ENCODE data around the gene ACTN1.

Gene ACTN1

GRCh38 chr14:69002069-69002468 is 23.0 kb upstream of the ACTN1 start:
- TF ChIP-seq CTCF (IDR thresholded peaks at IDR 0.05; ENCODE audit: low read depth, low read length) = no peak; the same call in 1 of the 2 replicates
- DNase-seq (ENCODE audit: extremely low read depth, low read depth) = no peak

- no peak for TF ChIP-seq CTCF (IDR thresholded peaks at IDR 0.05; ENCODE audit: low read depth, low read length)
- no peak for DNase-seq (ENCODE audit: extremely low read depth, low read depth)
Observed at GRCh38 chr14:69001375-69001774, 22.3 kb upstream of the ACTN1 start.

- no peak for TF ChIP-seq CTCF (IDR thresholded peaks at IDR 0.05; ENCODE audit: low read depth, low read length)
Observed at GRCh38 chr14:68998062-68998461, 19.0 kb upstream of the ACTN1 start.

GRCh38 chr14:68995731-68996130 is 16.6 kb upstream of the ACTN1 start:
- TF ChIP-seq CTCF (IDR thresholded peaks at IDR 0.05; ENCODE audit: low read depth, low read length) = no peak

More at GRCh38 chr14:68998062-68998461, 19.0 kb upstream of the ACTN1 start:
- no peak for DNase-seq (ENCODE audit: extremely low read depth, low read depth)

GRCh38 chr14:68994056-68994455 is 15.0 kb upstream of the ACTN1 start:
- DNase-seq (ENCODE audit: extremely low read depth, low read depth) = no peak
- TF ChIP-seq CTCF (IDR thresholded peaks at IDR 0.05; ENCODE audit: low read depth, low read length) = no peak

More at GRCh38 chr14:68995731-68996130, 16.6 kb upstream of the ACTN1 start:
- DNase-seq (ENCODE audit: extremely low read depth, low read depth) = no peak

- TF ChIP-seq CTCF (IDR thresholded peaks at IDR 0.05; ENCODE audit: low read depth, low read length) = no peak
Observed at GRCh38 chr14:68987653-68988036, 8.5 kb upstream of the ACTN1 start.

GRCh38 chr14:68986926-68987652 is 8.0 kb upstream of the ACTN1 start:
- TF ChIP-seq CTCF (IDR thresholded peaks at IDR 0.05; ENCODE audit: low read depth, low read length) = no peak
- no peak for DNase-seq (ENCODE audit: extremely low read depth, low read depth)

More at GRCh38 chr14:68987653-68988036, 8.5 kb upstream of the ACTN1 start:
- DNase-seq (ENCODE audit: extremely low read depth, low read depth) = no peak

Data from AG09319 (cell line).